ENCODE results near the gene CTRB1.

CTRB1 gene

GRCh38 chr16:75176926-75177325 is 41.9 kb upstream of the CTRB1 start:
- Histone ChIP-seq H3K27ac (ENCODE audit: low read length) (no peak overlapping the region), H3K9me3 (ENCODE audit: insufficient read depth, low read length) (peaks cover 47% of the 10 kb centered on the region), H3K36me3 (replicated peaks; ENCODE audit: low read depth, low read length) (peaks cover 47% of the 10 kb centered on the region), H2AFZ (ENCODE audit: low read depth, low read length) (no peak overlapping the region), H3K4me1 (ENCODE audit: low read length) (peaks cover 9% of the 10 kb centered on the region), H3K4me2 (ENCODE audit: low read length) (no peak overlapping the region), H3K9ac (ENCODE audit: low read length) (no peak overlapping the region), H4K20me1 (ENCODE audit: insufficient read depth, low read length) (no peaks in the 10 kb centered on the region), H3K27me3 (ENCODE audit: low read depth, low read length) (peaks cover 12% of the 10 kb centered on the region; the same call in 1 of the 2 replicates), H3K79me2 (ENCODE audit: low read length) (no peaks in the 10 kb centered on the region), H3K4me3 (ENCODE audit: low read length) (no peak overlapping the region)
- no peak for TF ChIP-seq CTCF (IDR thresholded peaks at IDR 0.05; ENCODE audit: low read depth, low read length)

- no peak overlapping the region for H2AFZ ChIP-seq (ENCODE audit: low read depth, low read length)
- peak overlapping the region; percentile 37; the same call in 1 of the 2 replicates for H3K4me2 ChIP-seq (ENCODE audit: low read length)
- no peak overlapping the region for H3K27ac ChIP-seq (ENCODE audit: low read length)
- H3K36me3 ChIP-seq (replicated peaks; ENCODE audit: low read depth, low read length), result peaks cover 25% of the 10 kb centered on the region
- peaks cover 19% of the 10 kb centered on the region; the same call in 1 of the 2 replicates for H3K27me3 ChIP-seq (ENCODE audit: low read depth, low read length)
- H3K4me1 ChIP-seq (ENCODE audit: low read length), result peaks cover 9% of the 10 kb centered on the region
- H3K79me2 ChIP-seq (ENCODE audit: low read length), result no peaks in the 10 kb centered on the region
- peaks cover 29% of the 10 kb centered on the region for H3K9me3 ChIP-seq (ENCODE audit: insufficient read depth, low read length)
- no peak overlapping the region for H3K9ac ChIP-seq (ENCODE audit: low read length)
- H3K4me3 ChIP-seq (ENCODE audit: low read length), result no peak overlapping the region
- no peaks in the 10 kb centered on the region for H4K20me1 ChIP-seq (ENCODE audit: insufficient read depth, low read length)
- TF ChIP-seq CTCF (IDR thresholded peaks at IDR 0.05; ENCODE audit: low read depth, low read length), result no peak
- TF ChIP-seq EZH2phosphoT487 (IDR thresholded peaks at IDR 0.05; ENCODE audit: low read depth), result no peak
These were observed 39.6 kb upstream of the CTRB1 start for GRCh38 chr16:75179208-75179607.

GRCh38 chr16:75181630-75182029 is 37.2 kb upstream of the CTRB1 start:
- Histone ChIP-seq H4K20me1 (ENCODE audit: insufficient read depth, low read length) (no peaks in the 10 kb centered on the region), H2AFZ (ENCODE audit: low read depth, low read length) (no peak overlapping the region), H3K27ac (ENCODE audit: low read length) (no peak overlapping the region), H3K4me1 (ENCODE audit: low read length) (peaks cover 9% of the 10 kb centered on the region), H3K9ac (ENCODE audit: low read length) (no peak overlapping the region), H3K4me2 (ENCODE audit: low read length) (no peak overlapping the region), H3K36me3 (replicated peaks; ENCODE audit: low read depth, low read length) (peaks cover 14% of the 10 kb centered on the region), H3K27me3 (ENCODE audit: low read depth, low read length) (peaks cover 19% of the 10 kb centered on the region; the same call in 1 of the 2 replicates), H3K9me3 (ENCODE audit: insufficient read depth, low read length) (peaks cover 15% of the 10 kb centered on the region), H3K4me3 (ENCODE audit: low read length) (no peak overlapping the region), H3K79me2 (ENCODE audit: low read length) (no peaks in the 10 kb centered on the region)
- TF ChIP-seq CTCF (IDR thresholded peaks at IDR 0.05; ENCODE audit: low read depth, low read length) (no peak), EZH2phosphoT487 (IDR thresholded peaks at IDR 0.05; ENCODE audit: low read depth) (no peak)

- Histone ChIP-seq H3K79me2 (ENCODE audit: low read length) (no peaks in the 10 kb centered on the region), H3K9me3 (ENCODE audit: insufficient read depth, low read length) (no peaks in the 10 kb centered on the region; the same call in 1 of the 2 replicates), H3K27ac (ENCODE audit: low read length) (no peak overlapping the region), H3K27me3 (ENCODE audit: low read depth, low read length) (peaks cover 36% of the 10 kb centered on the region; the same call in 1 of the 2 replicates), H3K36me3 (replicated peaks; ENCODE audit: low read depth, low read length) (no peaks in the 10 kb centered on the region), H3K4me2 (ENCODE audit: low read length) (no peak overlapping the region), H3K4me3 (ENCODE audit: low read length) (no peak overlapping the region), H3K4me1 (ENCODE audit: low read length) (no peaks in the 10 kb centered on the region), H4K20me1 (ENCODE audit: insufficient read depth, low read length) (no peaks in the 10 kb centered on the region), H2AFZ (ENCODE audit: low read depth, low read length) (no peak overlapping the region), H3K9ac (ENCODE audit: low read length) (no peak overlapping the region)
- no peak for TF ChIP-seq CTCF (IDR thresholded peaks at IDR 0.05; ENCODE audit: low read depth, low read length)
- no peak for TF ChIP-seq EZH2phosphoT487 (IDR thresholded peaks at IDR 0.05; ENCODE audit: low read depth)
These were observed 29.8 kb upstream of the CTRB1 start for GRCh38 chr16:75188832-75189477.
